GM20000 (cell line): ENCODE measurements around the gene MRPL50.

Experiments used
- DNase-seq: peaks from one replicate; pipeline ENCODE4 v3.0.0; 2012; ENCODE audit warnings: low spot score
- CTCF ChIP-seq: IDR thresholded peaks from 2 replicates; pipeline ENCODE4 v1.5.1; 2012; ENCODE audit warnings: mild to moderate bottlenecking, control low read depth; ENCODE audit errors: extremely low read depth, missing control alignments

MRPL50 gene

GRCh38 chr9:101376111-101376848 is 22.1 kb downstream of the MRPL50 start:
- no peak for TF ChIP-seq CTCF
- DNase-seq = no peak

- no peak for TF ChIP-seq CTCF
- DNase-seq = no peak
These were observed 22.9 kb downstream of the MRPL50 start for GRCh38 chr9:101375546-101375945.

- DNase-seq = no peak
- TF ChIP-seq CTCF = no peak
These were observed 25.9 kb downstream of the MRPL50 start for GRCh38 chr9:101372327-101373118.

- no peak for TF ChIP-seq CTCF
- no peak for DNase-seq
These were observed 26.6 kb downstream of the MRPL50 start for GRCh38 chr9:101371813-101372212.

- TF ChIP-seq CTCF = no peak
- no peak for DNase-seq
These were observed 28.4 kb downstream of the MRPL50 start for GRCh38 chr9:101369884-101370531.

- TF ChIP-seq CTCF = no peak
- DNase-seq = no peak
These were observed 29.1 kb downstream of the MRPL50 start for GRCh38 chr9:101369286-101369685.

- no peak for TF ChIP-seq CTCF
- DNase-seq = no peak
These were observed 31.1 kb downstream of the MRPL50 start for GRCh38 chr9:101367323-101367722.
